HT-29 (cell line): ENCODE measurements around the gene CHI3L1. TPM values are rescaled to one million over a fixed set of nuclear protein-coding genes. Genes with fewer than 3 reads are reported as not detected.
A peak's percentile ranks its signal among the peaks of the same experiment; 100 is the strongest.

Experiments
- DNase-seq: peaks from one replicate; pipeline ENCODE4 v3.0.0-alpha.2; 2015; ENCODE audit warnings: low spot score
- total RNA-seq: library from RNA; depleted of rRNA; stranded (reverse); fragments of >200 nt; shearing (Covaris generic); gene quantifications from 2 replicates; pipeline ENCODE4 v1.2.3, GENCODE V29; 2014

Gene CHI3L1
- total RNA-seq, 1 experiment from 2014 or later, result not detected

DNA sequence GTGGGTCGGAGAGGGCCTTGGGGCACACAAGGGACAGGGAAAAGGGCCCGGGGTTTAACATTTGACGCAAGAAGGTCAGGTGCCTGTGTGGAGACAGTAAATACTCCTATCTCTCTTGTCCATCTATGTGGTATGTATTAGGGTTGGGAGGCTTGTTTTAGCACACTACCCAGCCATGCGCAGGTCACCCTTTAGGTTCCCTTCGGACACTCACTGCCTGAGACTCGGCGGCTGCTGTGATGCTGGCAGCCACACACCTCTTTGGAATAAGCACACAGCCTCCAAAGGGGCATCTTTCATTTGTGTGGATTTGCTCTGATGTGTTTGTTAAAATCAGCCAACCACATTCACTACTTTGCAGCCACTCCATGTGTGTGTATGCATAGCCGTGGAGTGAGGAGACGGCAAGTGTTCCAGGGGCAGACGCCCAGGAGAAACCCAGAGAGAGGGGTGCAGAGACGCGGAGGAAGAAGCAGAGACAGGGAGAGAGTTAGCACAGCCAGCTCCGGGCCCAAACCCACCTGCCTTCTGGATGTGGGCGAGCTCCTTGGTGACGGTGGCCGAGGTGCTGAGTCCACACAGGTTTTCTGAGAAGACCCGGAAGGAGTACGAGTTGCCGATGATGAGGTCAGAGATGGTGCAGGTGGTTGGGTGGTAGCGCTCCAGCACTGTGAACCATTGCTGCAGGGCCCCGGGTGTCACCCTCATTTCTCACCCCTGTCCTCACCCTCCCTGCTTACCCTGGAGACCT, 16.6 kb downstream of the CHI3L1 start:
- DNase-seq, result no peak

DNA sequence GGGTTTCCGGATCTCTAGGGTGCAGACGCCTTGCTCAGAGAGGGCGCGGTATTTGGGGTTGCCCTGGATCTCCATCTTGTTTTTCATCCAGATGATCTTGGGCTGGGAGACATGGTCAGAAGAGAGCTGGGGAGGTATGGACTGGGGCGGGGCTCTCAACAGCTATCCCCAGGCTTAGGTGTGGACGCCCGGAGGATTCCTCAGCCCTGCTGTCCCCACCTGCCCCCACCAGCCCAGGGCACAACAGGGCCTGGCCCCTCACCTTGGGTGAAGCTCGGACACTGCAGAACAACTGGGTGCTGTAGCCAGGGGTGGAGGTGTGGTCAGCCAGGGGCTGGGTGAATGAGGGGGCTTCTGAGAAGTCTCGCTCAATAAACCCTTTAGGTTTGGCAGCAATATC, 17.5 kb downstream of the CHI3L1 start:
- DNase-seq, result no peak

DNA sequence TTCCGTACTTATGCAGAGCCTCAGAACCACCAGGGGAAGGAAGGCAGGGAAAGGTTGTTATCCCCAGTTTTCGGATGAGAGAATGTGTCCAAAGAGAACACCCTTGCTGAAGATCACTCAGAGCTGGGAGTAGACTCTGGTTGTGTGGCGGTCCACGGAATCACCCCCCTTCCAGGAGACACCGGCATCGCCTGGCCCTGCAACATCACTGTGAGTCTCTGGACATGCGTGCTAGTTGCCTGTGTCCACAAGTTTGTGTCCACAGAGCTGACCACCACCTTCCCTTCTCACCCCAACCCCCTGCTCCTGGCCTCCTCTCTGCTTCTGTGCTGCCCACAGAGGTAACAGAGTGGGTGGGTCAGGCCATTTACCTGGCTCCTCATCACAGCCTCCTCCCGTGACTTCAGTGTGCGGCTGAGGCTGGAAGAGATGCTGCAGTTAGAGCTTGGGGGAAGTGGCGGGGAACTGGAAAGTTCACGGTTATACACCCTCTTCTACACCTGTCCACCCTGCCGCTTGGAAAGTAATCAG, 18.2 kb downstream of the CHI3L1 start:
- no peak for DNase-seq

DNA sequence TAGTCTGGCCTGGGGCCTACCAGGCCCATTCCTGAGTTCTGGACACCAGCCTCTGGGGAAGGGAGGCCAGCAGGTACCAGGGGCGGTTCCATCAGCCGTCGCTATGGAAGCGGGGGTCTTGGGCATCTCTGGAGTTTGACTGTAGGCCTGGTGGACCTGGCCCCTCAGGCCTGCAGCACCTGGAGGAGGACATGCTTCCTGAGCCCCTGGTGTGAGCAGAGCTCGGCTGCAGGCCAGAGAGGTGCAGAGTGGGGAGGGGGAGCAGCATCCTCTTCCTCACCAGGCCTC, 18.6 kb downstream of the CHI3L1 start:
- DNase-seq, result no peak

DNA sequence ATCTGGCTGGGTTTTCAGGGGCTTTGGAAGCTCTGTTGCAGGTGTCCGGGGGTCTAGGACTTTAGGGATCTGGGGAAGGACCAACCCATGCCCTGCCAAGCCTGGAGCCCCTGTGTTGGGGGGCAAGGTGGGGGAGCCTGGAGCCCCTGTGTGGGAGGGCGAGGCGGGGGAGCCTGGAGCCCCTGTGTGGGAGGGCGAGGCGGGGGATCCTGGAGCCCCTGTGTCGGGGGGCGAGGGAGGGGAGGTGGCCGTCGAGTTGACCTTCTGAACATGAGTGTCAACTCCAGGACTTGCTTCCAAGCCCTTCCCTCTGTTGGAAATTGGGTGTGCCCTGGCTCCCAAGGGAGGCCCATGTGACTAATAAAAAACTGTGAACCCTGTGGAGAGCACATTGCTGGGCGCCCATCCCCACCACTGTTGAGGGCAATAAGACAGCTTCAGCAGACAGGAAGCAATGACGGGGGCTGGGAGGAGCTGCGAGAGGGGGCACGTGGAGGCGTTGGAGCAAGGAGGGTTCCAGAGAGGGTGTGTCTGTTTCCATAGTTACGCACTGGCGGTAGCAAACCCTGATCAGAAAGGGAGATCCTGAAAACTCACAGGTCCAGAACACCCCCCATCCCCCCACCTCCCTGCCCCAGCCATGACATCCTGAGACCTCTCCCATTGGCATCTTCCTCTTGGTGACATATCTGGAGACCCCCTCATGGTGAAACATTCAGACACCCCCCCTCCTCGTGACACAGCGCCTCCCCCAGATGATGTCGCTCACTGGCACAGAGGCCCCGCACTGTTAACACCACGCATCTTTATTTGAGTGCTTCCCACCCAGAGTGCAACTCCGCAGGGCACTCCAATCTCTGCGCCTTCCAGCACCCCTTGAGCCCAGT, 19.2 kb downstream of the CHI3L1 start:
- DNase-seq, result no peak

DNA sequence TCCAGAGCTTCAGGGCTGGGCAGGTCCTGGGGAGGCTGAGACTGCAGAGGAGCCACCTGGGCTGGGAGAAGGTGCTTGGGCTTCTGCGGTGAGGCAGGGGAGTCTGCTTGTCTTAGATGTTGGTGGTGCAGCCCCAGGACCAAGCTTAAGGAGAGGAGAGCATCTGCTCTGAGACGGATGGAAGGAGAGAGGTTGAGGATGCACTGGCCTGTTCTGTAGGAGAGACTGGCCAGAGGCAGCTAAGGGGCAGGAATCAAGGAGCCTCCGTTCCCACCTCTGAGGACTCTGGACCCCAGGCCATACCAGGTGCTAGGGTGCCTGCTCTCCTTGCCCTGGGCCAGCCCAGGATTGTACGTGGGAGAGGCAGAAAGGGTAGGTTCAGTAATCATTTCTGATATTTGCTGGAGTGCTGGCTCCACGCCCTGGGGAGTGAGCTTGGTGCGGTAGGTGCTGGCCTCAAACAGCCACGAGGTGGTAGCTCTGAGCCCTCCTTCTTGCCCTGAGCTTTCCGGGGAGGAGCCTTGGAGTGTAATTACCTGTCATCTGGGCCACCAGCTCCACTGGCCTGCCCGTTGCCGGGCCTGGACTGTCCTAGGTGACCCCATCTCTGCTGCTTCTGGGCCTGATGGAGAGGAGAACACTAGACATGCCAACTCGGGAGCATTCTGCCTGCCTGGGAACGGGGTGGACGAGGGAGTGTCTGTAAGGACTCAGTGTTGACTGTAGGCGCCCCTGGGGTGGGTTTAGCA, 20.1 kb downstream of the CHI3L1 start:
- DNase-seq, result peak; percentile 60

DNA sequence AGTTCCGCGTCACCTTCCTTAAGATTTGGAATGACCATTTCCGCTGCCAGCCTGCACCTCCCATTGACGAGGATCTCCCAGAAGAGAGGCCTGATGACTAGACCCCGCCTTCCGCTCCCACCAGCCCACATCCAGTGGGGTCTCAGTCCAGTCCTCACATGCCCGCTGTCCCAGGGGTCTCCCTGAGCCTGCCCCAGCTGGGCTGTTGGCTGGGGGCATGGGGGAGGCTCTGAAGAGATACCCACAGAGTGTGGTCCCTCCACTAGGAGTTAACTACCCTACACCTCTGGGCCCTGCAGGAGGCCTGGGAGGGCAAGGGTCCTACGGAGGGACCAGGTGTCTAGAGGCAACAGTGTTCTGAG, 20.7 kb downstream of the CHI3L1 start:
- DNase-seq, result no peak

DNA sequence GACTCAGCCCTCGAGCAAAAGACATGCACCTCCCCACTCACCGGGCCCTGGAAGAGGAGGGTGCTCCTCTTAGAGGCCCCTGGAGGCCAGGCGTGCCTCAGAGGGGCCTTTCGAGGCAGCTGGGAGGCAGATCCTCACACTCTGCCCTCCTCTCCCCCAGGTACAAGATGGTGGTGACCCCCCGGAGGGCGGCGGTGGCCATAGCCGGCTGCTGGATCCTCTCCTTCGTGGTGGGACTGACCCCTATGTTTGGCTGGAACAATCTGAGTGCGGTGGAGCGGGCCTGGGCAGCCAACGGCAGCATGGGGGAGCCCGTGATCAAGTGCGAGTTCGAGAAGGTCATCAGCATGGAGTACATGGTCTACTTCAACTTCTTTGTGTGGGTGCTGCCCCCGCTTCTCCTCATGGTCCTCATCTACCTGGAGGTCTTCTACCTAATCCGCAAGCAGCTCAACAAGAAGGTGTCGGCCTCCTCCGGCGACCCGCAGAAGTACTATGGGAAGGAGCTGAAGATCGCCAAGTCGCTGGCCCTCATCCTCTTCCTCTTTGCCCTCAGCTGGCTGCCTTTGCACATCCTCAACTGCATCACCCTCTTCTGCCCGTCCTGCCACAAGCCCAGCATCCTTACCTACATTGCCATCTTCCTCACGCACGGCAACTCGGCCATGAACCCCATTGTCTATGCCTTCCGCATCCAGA, 21.3 kb downstream of the CHI3L1 start:
- DNase-seq, result no peak

DNA sequence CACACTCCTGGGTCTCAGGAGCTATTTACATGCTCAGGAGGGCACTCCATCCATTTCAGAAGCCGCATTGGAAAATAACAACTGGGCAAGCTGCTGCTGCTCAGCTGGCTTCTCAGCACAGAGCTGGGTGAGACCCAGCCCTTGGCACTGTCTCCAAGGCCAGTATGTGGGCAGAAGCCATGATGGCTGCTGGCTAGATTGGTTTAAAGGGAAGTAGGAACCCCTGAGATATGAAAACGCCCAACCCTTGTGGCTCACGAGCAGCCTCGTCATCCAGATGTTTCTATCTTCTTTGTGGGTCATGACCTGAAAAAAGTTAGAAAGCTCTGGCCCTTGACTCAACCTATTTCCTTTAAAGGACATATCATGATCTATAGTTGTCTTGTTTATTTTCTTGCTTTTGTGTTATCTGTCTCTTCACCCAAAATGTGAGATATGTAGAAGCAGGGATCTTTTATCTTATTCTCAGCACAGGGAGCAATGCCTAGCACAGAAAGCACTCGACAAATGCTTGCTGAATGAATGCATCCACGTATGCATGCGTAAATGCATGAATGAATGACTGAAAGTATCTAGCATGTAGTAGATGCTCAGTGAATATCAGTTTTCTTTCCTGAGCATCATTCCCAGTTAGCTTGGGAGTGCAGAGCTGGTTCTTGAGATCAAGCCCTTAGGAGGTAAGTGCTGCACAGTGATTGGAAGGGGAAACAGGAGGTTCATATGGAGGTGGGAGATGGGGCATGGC, 22.4 kb downstream of the CHI3L1 start:
- DNase-seq, result no peak

DNA sequence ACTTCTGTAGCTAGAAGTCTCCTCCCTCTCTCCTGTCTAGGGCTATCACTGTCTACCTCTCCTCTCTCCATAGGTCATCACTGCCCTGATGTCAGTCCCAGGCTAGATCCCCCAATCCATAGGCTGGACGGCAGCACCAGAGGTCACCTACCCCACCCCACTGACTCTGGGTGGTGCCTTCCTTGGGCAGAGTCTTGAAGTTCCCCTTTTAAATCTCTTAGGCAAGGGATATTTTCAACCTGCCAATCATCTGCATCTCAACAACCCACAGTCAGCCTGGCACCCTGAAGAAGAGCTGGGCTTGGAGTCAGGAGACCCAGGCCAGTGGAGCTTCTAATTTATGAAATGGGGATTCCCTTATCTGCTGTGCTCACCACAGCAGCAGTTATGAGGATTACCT, 24.1 kb downstream of the CHI3L1 start:
- no peak for DNase-seq

DNA sequence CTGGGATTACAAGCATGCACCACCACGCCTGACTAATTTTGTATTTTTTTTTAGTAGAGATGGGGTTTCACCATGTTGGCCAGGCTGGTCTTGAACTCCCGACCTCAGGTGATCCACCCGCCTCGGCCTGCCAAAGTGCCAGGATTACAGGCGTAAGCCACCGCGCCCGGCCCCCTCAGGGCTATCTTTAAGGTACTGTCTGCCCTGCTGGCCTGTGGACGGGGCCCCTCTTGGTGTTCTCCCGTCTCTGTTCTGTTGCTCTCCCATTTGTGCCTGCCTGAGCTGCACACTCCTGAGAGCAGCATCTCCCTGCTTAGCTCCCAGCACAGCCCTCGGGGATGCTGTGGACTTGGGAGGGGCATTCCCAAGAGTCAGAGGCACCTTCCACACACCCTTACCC, 24.8 kb downstream of the CHI3L1 start:
- no peak for DNase-seq

DNA sequence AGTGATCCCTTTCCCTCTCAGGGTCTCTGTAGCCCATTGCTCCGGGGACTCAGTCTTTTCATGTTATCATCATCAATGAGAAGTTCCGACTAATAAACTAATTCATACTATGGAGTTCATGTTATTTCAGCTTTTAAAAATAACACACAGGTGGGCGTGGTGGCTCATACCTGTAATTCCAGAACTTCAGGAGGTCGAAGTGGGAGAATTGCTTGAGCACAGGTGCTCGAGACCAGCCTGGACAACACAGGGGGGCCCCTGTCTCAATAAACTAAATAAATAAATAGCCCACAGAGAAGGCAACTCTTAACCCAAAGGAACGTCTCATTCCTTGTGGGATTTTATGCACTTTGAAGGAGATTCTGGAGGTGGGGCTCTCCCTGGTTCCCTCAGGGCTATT, 25.3 kb downstream of the CHI3L1 start:
- DNase-seq, result no peak

DNA sequence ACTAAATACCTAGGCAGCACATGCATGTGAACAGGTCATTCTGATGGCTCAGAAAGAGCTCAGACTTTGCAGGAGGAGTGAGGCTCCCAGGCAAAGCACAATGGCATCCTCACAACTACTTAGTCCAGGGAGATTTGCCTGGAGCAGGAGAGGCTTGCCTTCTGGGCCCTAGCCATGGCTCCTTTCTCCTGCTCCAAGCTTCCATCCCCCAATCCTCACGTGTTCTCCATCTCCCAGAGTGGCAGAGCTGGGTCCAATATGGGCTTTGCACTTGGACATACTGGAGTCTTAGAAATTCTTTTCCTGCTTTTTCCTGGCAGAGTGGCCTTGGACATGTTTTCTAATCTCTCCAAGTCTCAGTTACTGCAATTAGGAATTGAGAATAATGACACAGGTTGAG, 26.7 kb downstream of the CHI3L1 start:
- no peak for DNase-seq

DNA sequence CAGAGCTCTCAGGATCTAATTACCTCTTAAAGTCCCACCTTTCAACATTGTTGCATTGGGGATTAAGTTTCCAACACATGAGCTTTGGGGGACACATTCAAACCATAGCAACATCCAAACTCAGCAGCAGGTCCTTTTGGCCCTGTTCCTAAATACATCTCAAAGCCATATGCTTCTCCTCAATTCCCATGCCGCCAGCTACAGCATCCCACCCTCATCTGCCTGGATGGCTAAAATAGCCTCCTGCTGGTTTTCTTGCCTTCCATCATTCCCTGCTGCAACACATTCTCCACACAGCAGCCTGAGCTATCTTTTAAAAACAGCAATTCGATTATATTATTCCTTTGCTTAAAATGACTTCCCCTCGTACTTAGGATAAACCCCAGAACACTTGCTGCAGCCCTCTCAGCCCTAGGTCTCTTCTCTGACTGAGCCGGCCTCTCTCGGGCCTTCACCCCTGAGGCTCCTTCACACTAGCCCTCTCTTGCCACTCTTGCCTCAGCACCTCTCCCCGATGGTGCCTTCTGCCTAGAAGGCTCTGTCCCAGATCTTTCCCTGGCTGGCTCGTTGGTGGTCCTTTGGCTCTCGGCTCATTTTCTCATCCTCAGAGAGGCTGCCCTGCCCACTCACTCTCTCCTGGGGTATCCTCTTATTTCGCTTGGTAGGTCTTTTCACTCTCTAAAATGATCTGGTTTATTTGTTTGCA, 27.4 kb downstream of the CHI3L1 start:
- DNase-seq, result no peak

DNA sequence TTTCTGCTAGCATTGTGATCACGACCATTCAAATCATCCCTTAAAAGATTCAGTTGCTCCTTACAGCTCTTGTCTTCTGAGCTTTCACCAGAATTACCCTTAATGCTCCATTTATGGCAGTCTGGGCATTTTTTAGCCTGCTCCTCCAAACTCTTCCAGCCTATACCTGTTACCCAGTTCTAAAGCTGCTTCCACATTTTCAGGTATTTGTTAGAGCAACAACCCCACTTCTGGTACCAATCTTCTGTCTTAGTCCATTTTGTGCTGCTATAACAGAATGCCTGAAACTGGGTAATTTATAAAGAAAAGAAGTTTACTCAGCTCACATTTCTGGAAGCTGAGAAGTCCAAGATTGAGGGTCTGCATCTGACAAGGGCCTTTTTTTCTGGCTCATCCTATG, 28.1 kb downstream of the CHI3L1 start:
- no peak for DNase-seq

DNA sequence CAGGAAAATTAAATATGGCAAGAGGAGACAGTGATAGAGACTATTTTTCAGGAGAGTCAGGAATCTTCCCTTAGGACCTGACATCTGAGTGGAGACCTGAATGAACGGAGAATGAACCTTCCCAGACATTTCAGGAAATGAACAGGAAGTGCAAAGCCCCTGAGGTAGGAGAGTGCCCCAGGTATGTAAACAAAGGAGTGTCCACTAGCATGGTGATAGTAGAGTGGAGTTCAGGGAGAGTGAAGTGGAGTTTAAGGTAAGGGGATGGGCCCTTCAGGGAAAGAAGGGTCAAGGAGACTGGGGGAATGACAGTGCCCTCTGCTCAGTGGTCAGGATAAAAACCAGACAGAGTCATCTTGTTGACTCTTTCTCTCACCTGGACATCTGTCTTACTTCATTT, 30.2 kb downstream of the CHI3L1 start:
- DNase-seq, result peak; percentile 15

DNA sequence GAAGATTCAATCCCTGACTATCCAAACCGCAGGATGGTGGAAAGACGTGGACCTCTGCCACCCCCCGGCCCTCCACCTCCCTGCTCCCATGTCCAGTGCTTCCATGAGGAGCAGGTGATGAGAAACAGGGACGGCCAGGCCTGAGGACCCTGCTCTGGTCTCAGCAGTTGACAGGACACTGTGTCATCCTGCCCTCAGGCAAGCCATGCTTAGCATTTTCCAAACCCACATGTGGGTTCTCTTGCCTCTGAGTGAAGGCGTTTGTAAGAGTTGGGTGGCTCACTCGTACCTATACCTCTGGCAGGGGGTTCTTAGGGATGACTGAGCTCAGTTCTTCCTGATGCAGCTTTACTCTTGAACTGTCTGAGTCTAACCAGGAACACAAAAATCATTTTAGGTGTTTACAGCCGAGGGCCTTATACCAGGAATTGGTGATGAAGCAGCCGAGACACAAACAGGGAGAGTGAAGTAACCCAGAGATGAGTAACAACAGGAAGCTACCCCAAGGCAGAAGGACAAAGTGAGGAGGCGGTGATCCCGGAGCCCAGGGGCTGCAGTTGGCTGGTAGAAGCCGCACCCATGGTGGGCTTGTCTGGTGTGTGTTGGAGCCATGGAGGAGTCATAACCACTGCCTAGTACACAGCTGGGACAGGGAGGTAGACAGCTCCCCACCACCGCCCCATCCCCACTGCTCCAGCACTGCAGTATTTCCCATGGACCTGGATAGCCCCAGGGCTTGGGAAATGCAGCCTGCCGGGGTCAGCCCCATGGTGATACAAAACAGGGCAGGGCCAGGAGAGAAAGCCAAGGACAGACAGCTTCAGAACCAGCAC, 32.3 kb downstream of the CHI3L1 start:
- DNase-seq, result no peak

DNA sequence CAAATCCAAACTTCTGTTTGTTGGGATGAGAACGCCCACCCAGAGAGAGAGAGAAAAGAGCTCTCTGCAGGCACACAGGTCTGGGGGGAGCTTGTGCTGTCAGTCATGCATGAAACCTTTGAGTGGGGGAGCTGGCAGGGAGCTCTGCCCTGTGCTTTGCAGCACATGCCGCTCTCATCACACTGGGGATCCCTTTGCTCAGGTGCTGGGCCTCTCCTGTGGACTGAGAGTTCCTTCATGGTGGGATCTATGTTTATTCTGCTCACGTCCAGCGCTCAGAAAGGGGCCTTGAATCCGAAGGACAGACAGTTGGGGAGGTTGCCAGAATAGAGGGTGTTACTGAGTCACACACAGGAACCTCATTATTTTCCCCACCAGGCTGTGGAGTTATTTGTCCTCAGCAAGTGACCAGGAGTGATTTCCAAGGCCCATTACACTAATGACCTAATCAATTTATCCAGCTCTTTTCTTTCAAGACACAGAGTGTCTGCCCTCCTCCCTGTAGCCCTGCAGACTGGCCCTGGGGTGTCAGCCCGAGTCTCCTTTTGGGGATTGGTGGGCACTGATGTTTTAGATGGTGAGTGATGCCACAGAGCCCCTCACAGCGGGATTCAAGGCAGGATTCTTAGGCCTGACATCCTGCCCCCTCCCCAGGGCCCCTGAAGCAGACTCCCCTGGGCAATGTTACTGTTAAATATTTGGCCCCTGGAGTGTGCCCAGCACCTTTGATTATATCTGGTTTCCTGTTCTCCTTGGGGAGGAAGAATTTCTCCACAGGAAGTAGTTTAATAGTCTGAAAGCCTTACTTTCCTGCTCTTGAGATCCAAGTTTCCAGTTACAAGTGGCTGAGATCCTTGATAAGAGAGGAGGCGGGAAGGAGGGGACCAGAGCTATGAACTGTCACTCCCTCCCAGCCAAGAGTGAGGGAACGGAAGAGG, 33.2 kb downstream of the CHI3L1 start:
- DNase-seq, result no peak
